Trophoblast cell (in vitro differentiated cells and primary cell): Measurements from ENCODE around the gene SLC24A4. TPM values are rescaled to one million over a fixed set of nuclear protein-coding genes. Genes with fewer than 3 reads are reported as not detected.
A peak's percentile ranks its signal among the peaks of the same experiment; 100 is the strongest.

ENCODE experiments used
- DNase-seq, 2 donors: peaks; one replicate each; pipeline ENCODE4 v3.0.0-alpha.2; 2016
- H2AFZ ChIP-seq: 2 replicates; pipeline ENCODE4 v1.6.1; 2013; ENCODE audit warnings: low read length, moderate library complexity, mild to moderate bottlenecking; ENCODE audit not compliant: insufficient read depth, poor library complexity
- H2AK5ac ChIP-seq: 2 replicates; pipeline ENCODE4 v1.6.1; 2013; ENCODE audit warnings: mild to moderate bottlenecking, low read length
- H2BK120ac ChIP-seq: 2 replicates; pipeline ENCODE4 v1.6.1; 2013; ENCODE audit warnings: low read length, mild to moderate bottlenecking, moderate library complexity; ENCODE audit not compliant: insufficient read depth, poor library complexity
- H2BK12ac ChIP-seq: 2 replicates; pipeline ENCODE4 v1.6.1; 2013; ENCODE audit warnings: mild to moderate bottlenecking, low read length, moderate library complexity
- H2BK5ac ChIP-seq: 2 replicates; pipeline ENCODE4 v1.6.1; 2013; ENCODE audit warnings: low read length, low read depth, moderate library complexity, mild to moderate bottlenecking; ENCODE audit not compliant: poor library complexity
- H3K14ac ChIP-seq: 2 replicates; pipeline ENCODE4 v1.6.1; 2013; ENCODE audit warnings: mild to moderate bottlenecking, low read length
- H3K18ac ChIP-seq: 2 replicates; pipeline ENCODE4 v1.6.1; 2013; ENCODE audit warnings: mild to moderate bottlenecking, low read length
- H3K23ac ChIP-seq: 2 replicates; pipeline ENCODE4 v1.6.1; 2013; ENCODE audit warnings: low read length
- H3K27ac ChIP-seq: 2 replicates; pipeline ENCODE4 v1.5.1; 2013; ENCODE audit warnings: low read depth, mild to moderate bottlenecking, inconsistent platforms, low read length, moderate library complexity
- H3K27me3 ChIP-seq: 2 replicates; pipeline ENCODE4 v1.6.1; 2013; ENCODE audit warnings: inconsistent platforms, mild to moderate bottlenecking, low read length, moderate library complexity; ENCODE audit not compliant: insufficient read depth
- H3K36me3 ChIP-seq, 2 experiments: 1 replicate in 1 of 2; 2 replicates in 1 of 2; pipeline ENCODE4 v1.6.1; 2013; ENCODE audit warnings: low read length in 2 of 2, mild to moderate bottlenecking in 2 of 2, moderate library complexity in 1 of 2; ENCODE audit not compliant: insufficient read depth in 2 of 2, control insufficient read depth in 1 of 2
- H3K4ac ChIP-seq: 2 replicates; pipeline ENCODE4 v1.6.1; 2013; ENCODE audit warnings: low read depth, mild to moderate bottlenecking, low read length, moderate library complexity
- H3K4me1 ChIP-seq, 2 experiments: 1 replicate in 1 of 2; 2 replicates in 1 of 2; pipeline ENCODE4 v1.6.1; 2013; ENCODE audit warnings: low read length in 2 of 2, mild to moderate bottlenecking in 2 of 2, moderate library complexity in 1 of 2; ENCODE audit not compliant: insufficient read depth in 2 of 2, control insufficient read depth in 1 of 2
- H3K4me2 ChIP-seq: 2 replicates; pipeline ENCODE4 v1.6.1; 2013; ENCODE audit warnings: inconsistent platforms, mild to moderate bottlenecking, low read length, moderate library complexity
- H3K4me3 ChIP-seq: 2 replicates; pipeline ENCODE4 v1.5.1; 2013; ENCODE audit warnings: mild to moderate bottlenecking, low read depth, low read length, inconsistent platforms
- H3K79me1 ChIP-seq: one replicate; pipeline ENCODE4 v1.6.1; 2013; ENCODE audit warnings: low read length
- H3K79me2 ChIP-seq: 2 replicates; pipeline ENCODE4 v1.6.1; 2013; ENCODE audit warnings: low read length, mild to moderate bottlenecking; ENCODE audit not compliant: control insufficient read depth, insufficient read depth, poor library complexity
- H3K9ac ChIP-seq: 2 replicates; pipeline ENCODE4 v1.6.1; 2013; ENCODE audit warnings: mild to moderate bottlenecking, low read length
- H3K9me3 ChIP-seq: 2 replicates; pipeline ENCODE4 v1.6.1; 2013; ENCODE audit warnings: low read depth, mild to moderate bottlenecking, control low read depth, inconsistent platforms, low read length; ENCODE audit not compliant: insufficient read depth
- H4K12ac ChIP-seq: 2 replicates; pipeline ENCODE4 v1.6.1; 2013; ENCODE audit warnings: low read depth, mild to moderate bottlenecking, low read length, moderate library complexity
- H4K8ac ChIP-seq: 2 replicates; pipeline ENCODE4 v1.6.1; 2013; ENCODE audit warnings: low read depth, mild to moderate bottlenecking, low read length, moderate library complexity
- H4K91ac ChIP-seq: one replicate; pipeline ENCODE4 v1.6.1; 2013; ENCODE audit warnings: low read depth, mild to moderate bottlenecking, low read length, moderate library complexity
- WGBS: extraction: QIAGEN DNeasy Blood & Tissue Kit; methylation state at CpG from one replicate; pipeline ENCODE4 v1.1.7; 2013; ENCODE audit warnings: missing lambda C conversion rate; ENCODE audit not compliant: insufficient read length, insufficient coverage; ENCODE audit errors: extremely low coverage; 5-methylcytosine and 5-hydroxymethylcytosine counted together
- polyA plus RNA-seq: library from polyadenylated mRNA; stranded (reverse); fragments of 200-250 nt; gene quantifications from 2 replicates; pipeline ENCODE4 v1.2.3, GENCODE V29; 2013

The SLC24A4 gene, protein sequence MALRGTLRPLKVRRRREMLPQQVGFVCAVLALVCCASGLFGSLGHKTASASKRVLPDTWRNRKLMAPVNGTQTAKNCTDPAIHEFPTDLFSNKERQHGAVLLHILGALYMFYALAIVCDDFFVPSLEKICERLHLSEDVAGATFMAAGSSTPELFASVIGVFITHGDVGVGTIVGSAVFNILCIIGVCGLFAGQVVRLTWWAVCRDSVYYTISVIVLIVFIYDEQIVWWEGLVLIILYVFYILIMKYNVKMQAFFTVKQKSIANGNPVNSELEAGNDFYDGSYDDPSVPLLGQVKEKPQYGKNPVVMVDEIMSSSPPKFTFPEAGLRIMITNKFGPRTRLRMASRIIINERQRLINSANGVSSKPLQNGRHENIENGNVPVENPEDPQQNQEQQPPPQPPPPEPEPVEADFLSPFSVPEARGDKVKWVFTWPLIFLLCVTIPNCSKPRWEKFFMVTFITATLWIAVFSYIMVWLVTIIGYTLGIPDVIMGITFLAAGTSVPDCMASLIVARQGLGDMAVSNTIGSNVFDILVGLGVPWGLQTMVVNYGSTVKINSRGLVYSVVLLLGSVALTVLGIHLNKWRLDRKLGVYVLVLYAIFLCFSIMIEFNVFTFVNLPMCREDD
- 0.29 and 0.31 TPM in 2 replicates for polyA plus RNA-seq

DNA sequence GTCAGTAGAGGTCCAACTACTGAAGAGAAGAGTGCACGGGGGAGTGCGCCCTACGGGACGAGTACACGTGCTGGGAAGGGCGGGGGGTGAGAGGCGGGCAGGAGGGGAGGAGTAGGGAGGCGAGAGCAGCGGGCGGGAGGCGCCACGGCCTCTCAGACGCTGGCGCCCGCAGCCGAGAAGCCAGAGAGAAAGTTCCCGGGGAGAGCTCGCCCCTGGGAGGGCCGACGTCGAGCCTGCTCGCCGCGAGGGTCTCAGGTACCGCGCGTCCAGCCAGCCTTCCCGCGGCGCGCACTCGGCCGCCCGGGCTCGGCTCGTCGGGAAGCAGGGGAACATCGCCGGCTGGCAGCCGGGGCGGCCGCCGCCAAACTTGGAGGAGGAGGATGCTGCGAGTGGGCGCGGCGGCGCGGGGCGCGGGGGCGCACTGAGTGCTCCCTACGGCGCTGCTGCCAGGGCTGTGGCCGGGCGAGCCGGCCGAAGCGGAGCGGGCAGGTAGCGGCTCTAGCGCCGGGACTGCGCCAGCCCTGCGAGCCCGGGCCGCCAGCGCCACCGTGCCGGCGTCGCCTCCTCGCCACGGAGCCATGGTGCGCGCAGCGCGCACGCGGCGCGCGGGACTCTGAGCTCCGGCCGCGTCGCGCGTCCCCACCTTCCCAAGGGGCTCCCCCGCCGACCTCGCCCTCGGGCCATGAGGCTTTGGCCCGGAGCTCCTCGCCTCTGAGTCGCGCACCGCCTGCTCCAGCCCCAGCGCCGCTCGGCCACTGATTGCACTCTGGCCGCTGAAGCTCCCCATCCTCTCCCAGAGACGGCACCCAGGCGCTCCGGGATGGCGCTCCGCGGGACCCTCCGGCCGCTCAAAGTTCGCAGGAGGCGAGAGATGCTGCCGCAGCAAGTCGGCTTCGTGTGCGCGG lies at the start of gene SLC24A4:
TSS of gene SLC24A4 (plus strand) at position 155 of the 905 bp plus-strand sequence. CDS start at position 821, 666 bp downstream.
- DNase-seq = peak in 1 of 2 donors; percentile 20
- Histone ChIP-seq H2AFZ (no peak within 1 kb of the TSS), H3K79me1 (no peaks in the 10 kb centered on the region), H3K18ac (no peak within 1 kb of the TSS), H3K4me2 (peak within 1 kb of the TSS; percentile 71), H2BK12ac (no peak within 1 kb of the TSS), H3K27me3 (peaks cover 35% of the 10 kb centered on the region), H3K23ac (no peak within 1 kb of the TSS), H3K27ac (no peak within 1 kb of the TSS), H4K8ac (no peak within 1 kb of the TSS), H4K91ac (no peak within 1 kb of the TSS), H4K12ac (no peak within 1 kb of the TSS), H2BK120ac (no peak within 1 kb of the TSS), H3K9ac (no peak within 1 kb of the TSS), H3K4me3 (peak within 1 kb of the TSS; percentile 14), H2AK5ac (no peak within 1 kb of the TSS), H3K4ac (no peak within 1 kb of the TSS), H3K4me1 (peaks cover 4 to 7% of the 10 kb centered on the region in 2 experiments), H3K79me2 (no peaks in the 10 kb centered on the region), H3K14ac (no peak within 1 kb of the TSS), H3K9me3 (peaks cover 2% of the 10 kb centered on the region), H2BK5ac (no peak within 1 kb of the TSS), H3K36me3 (no peaks in the 10 kb centered on the region)
- no CpG with 5 or more reads among the region's 117 CpGs for WGBS

DNA sequence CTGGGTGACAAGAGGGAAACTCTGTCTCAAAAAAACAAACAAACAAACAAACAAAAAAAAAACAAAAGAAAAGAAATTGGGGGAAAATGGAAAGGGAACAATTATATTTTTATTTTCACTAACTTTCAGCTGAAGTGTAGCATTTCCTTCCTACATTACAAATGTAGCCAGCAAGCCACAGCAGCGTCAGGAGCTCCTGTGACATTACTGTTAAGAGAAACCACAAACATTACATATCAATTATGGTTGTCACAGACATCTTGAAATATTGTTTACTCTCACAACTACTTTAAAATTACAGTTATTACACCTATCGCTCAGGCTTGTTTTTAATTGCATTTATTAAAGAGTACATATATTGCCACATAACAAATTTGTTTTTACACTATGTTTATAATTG lies 49.8 kb upstream of the SLC24A4 start:
- Histone ChIP-seq H2BK120ac (no peak overlapping the region), H3K14ac (no peak overlapping the region), H3K9ac (no peak overlapping the region), H3K4me1 (no peaks in the 10 kb centered on the region), H3K27ac (no peak overlapping the region), H3K27me3 (no peaks in the 10 kb centered on the region), H2AFZ (no peak overlapping the region), H4K8ac (no peak overlapping the region), H2AK5ac (no peak overlapping the region), H2BK5ac (no peak overlapping the region), H2BK12ac (no peak overlapping the region), H4K91ac (no peak overlapping the region), H4K12ac (no peak overlapping the region), H3K4me3 (no peak overlapping the region), H3K36me3 (no peaks in the 10 kb centered on the region), H3K4ac (no peak overlapping the region), H3K18ac (no peak overlapping the region), H3K9me3 (no peaks in the 10 kb centered on the region), H3K79me2 (no peaks in the 10 kb centered on the region), H3K4me2 (no peak overlapping the region), H3K23ac (no peak overlapping the region), H3K79me1 (no peaks in the 10 kb centered on the region)
- no peak for DNase-seq
- WGBS = no CpG with 5 or more reads among the region's 2 CpGs

DNA sequence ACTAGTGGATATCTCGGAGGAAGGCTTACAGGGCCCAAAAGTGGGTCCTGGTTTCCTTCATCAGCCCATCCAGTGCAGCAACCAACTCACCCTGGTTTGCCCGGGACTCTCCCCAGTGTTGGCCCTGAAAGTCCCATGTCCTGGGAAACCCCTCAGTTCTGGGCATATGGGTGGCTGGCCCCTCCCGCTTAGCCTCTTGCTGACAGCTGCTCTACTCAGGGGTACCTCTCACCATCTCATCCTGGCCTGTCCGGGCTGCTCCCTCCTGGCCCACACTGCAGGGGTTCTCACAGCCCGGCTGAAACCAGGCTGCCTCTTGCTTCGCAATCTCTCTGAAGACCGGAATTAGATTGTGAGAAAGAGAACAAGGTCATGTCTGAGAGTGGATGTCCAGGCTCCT lies 48.9 kb upstream of the SLC24A4 start:
- Histone ChIP-seq H2AK5ac (no peak overlapping the region), H3K27ac (no peak overlapping the region), H3K9ac (no peak overlapping the region), H3K18ac (no peak overlapping the region), H4K12ac (no peak overlapping the region), H3K4me1 (no peaks in the 10 kb centered on the region), H4K91ac (no peak overlapping the region), H3K79me2 (no peaks in the 10 kb centered on the region), H3K27me3 (no peaks in the 10 kb centered on the region), H3K4me2 (no peak overlapping the region), H3K4me3 (no peak overlapping the region), H2AFZ (no peak overlapping the region), H3K23ac (no peak overlapping the region), H3K79me1 (no peaks in the 10 kb centered on the region), H2BK5ac (no peak overlapping the region), H2BK12ac (no peak overlapping the region), H3K14ac (no peak overlapping the region), H4K8ac (no peak overlapping the region), H3K36me3 (no peaks in the 10 kb centered on the region), H2BK120ac (no peak overlapping the region), H3K4ac (no peak overlapping the region), H3K9me3 (no peaks in the 10 kb centered on the region)
- no CpG with 5 or more reads among the region's 7 CpGs for WGBS
- no peak for DNase-seq

DNA sequence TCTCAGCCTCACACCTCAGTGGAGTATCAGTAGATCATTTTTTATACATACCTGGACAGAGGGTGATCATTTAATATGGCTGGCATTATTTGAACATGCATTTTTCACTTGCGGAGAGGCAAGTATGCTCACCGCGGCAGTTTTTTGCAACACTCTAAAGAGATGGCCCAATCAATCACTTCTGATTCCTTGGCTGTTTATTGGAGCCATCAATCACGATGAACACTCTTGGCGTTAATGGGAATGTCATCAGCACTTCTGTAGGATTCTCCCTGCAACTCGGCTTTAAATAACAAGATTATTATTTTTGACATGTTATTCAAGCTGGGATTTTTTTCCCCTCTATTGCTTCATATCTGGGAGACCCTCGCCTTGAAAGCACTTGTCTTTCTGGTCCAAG lies 46.9 kb upstream of the SLC24A4 start:
- H3K27ac ChIP-seq = no peak overlapping the region
- no peaks in the 10 kb centered on the region for H3K79me2 ChIP-seq
- no peak overlapping the region for H3K4me3 ChIP-seq
- H3K23ac ChIP-seq = no peak overlapping the region
- no peaks in the 10 kb centered on the region for H3K36me3 ChIP-seq
- no peak overlapping the region for H4K8ac ChIP-seq
- no peak overlapping the region for H3K18ac ChIP-seq
- H3K79me1 ChIP-seq = no peaks in the 10 kb centered on the region
- DNase-seq = no peak
- H3K4me1 ChIP-seq = no peaks in the 10 kb centered on the region
- H3K14ac ChIP-seq = no peak overlapping the region
- no peak overlapping the region for H2BK12ac ChIP-seq
- H3K9me3 ChIP-seq = no peaks in the 10 kb centered on the region
- H4K91ac ChIP-seq = no peak overlapping the region
- no peak overlapping the region for H2BK5ac ChIP-seq
- no peaks in the 10 kb centered on the region for H3K27me3 ChIP-seq
- no peak overlapping the region for H2AFZ ChIP-seq
- no CpG with 5 or more reads among the region's 7 CpGs for WGBS
- no peak overlapping the region for H2AK5ac ChIP-seq
- H3K9ac ChIP-seq = no peak overlapping the region
- no peak overlapping the region for H2BK120ac ChIP-seq
- H3K4me2 ChIP-seq = no peak overlapping the region
- H3K4ac ChIP-seq = no peak overlapping the region
- H4K12ac ChIP-seq = no peak overlapping the region
